Measurements from ENCODE around the gene SCGB1D4.

DNA sequence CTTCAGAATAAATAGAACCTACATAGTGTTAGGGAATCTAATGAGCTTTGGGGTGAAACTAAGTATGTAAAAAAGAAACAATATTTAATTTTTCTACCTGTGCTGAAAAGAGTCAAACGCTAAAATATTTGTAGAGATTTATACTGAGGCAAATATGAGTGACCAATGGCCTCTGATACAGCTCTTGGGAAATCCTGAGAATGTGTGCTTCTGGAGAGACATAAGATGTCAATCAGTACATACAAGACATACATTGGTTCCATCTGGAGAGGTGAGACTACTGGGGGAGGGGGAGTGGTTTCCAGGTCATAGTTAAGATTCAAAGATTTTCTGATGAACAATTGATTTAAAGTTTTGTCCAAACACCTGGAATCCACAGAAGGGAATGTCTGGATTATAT is 39.3 kb upstream of the SCGB1D4 start:
- TF ChIP-seq, protein P1, sequence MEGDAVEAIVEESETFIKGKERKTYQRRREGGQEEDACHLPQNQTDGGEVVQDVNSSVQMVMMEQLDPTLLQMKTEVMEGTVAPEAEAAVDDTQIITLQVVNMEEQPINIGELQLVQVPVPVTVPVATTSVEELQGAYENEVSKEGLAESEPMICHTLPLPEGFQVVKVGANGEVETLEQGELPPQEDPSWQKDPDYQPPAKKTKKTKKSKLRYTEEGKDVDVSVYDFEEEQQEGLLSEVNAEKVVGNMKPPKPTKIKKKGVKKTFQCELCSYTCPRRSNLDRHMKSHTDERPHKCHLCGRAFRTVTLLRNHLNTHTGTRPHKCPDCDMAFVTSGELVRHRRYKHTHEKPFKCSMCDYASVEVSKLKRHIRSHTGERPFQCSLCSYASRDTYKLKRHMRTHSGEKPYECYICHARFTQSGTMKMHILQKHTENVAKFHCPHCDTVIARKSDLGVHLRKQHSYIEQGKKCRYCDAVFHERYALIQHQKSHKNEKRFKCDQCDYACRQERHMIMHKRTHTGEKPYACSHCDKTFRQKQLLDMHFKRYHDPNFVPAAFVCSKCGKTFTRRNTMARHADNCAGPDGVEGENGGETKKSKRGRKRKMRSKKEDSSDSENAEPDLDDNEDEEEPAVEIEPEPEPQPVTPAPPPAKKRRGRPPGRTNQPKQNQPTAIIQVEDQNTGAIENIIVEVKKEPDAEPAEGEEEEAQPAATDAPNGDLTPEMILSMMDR (IDR thresholded peaks at IDR 0.05; ENCODE audit: low read length): no peak
- TF ChIP-seq EZH2phosphoT487 (IDR thresholded peaks at IDR 0.05; ENCODE audit: low read length): no peak
- TF ChIP-seq EZH2 (optimal IDR thresholded peaks at IDR 0.05; ENCODE audit: low read depth, low read length): no peak
